Fibroblast of the aortic adventitia (primary cell): Measurements from ENCODE around the gene CLCN1. TPM values are rescaled to one million over a fixed set of nuclear protein-coding genes. Genes with fewer than 3 reads are reported as not detected.
A peak's percentile ranks its signal among the peaks of the same experiment; 100 is the strongest.

Source experiments
- DNase-seq: peaks from one replicate; pipeline ENCODE4 v3.0.0-alpha.2; 2010; ENCODE audit warnings: low read depth
- H3K4me3 ChIP-seq: 2 replicates; pipeline ENCODE4 v1.5.1; 2011; ENCODE audit warnings: low read depth, mild to moderate bottlenecking, control low read depth, low read length, moderate library complexity
- CTCF ChIP-seq: IDR thresholded peaks from 2 replicates; pipeline ENCODE4 v1.5.1; 2011; ENCODE audit warnings: mild to moderate bottlenecking, low read length, control low read depth, inconsistent platforms; ENCODE audit not compliant: insufficient read depth
- total RNA-seq: library from RNA; depleted of rRNA; stranded (reverse); fragments of >200 nt; gene quantifications from 2 replicates; pipeline ENCODE4 v1.2.3, GENCODE V29; 2012; ENCODE audit warnings: low replicate concordance

The CLCN1 gene
- total RNA-seq, 1 donor, result not detected

- H3K4me3 ChIP-seq, result peak overlapping the region; percentile 84
- no peak for TF ChIP-seq CTCF
- no peak for DNase-seq
Observed at GRCh38 chr7:143382791-143383641, 67.1 kb downstream of the CLCN1 start.

GRCh38 chr7:143383642-143383957 is 67.7 kb downstream of the CLCN1 start:
- peak overlapping the region; percentile 84 for H3K4me3 ChIP-seq
- TF ChIP-seq CTCF, result no peak
- no peak for DNase-seq

GRCh38 chr7:143384148-143384547 is 68.2 kb downstream of the CLCN1 start:
- peak overlapping the region; percentile 84 for H3K4me3 ChIP-seq
- TF ChIP-seq CTCF, result no peak
- DNase-seq, result peak; percentile 75

GRCh38 chr7:143384661-143385631 is 69.0 kb downstream of the CLCN1 start:
- no peak for TF ChIP-seq CTCF
- peak overlapping the region; percentile 84 for H3K4me3 ChIP-seq
- no peak for DNase-seq

- H3K4me3 ChIP-seq, result peak overlapping the region; percentile 41
- no peak for DNase-seq
- TF ChIP-seq CTCF, result no peak
Observed at GRCh38 chr7:143385891-143386781, 70.2 kb downstream of the CLCN1 start.
